ENCODE results near the gene XRCC3. TPM values are rescaled to one million over a fixed set of nuclear protein-coding genes. Genes with fewer than 3 reads are reported as not detected.

XRCC3 gene
- total and polyA plus RNA-seq, 2 donors (not counting 3 experiments of a cell fraction or from before 2014, with no cell fraction given), result 13.6 to 27.2 TPM

- no peak overlapping the region for H2AFZ ChIP-seq (ENCODE audit: low read depth, low read length)
- peak overlapping the region; percentile 23 for H3K4me2 ChIP-seq (ENCODE audit: insufficient read depth, low read length)
- H3K9ac ChIP-seq (replicated peaks; ENCODE audit: extremely low read depth, insufficient read depth, low read length), result peak overlapping the region; percentile 27
- dilution Hi-C loops (cut with MboI; ENCODE audit: extremely low pct_ligation_motif_present, low sequenced_read_pairs), result no loop called here
- intact Hi-C loops (cut with micrococcal nuclease), result loop anchor here (1.0 kb wide), 1 partner anchor 10 kb away; the partner anchor contains the start of genes XRCC3 and ZFYVE21
- H3K79me2 ChIP-seq (ENCODE audit: control insufficient read depth, insufficient read depth, low read length), result no peaks in the 10 kb centered on the region
- no peaks in the 10 kb centered on the region for H3K9me1 ChIP-seq (replicated peaks; ENCODE audit: control insufficient read depth, extremely low read depth, insufficient read depth, low read length)
- CTCF ChIA-PET, result interaction anchor here (0.8 to 3.1 kb wide), 6 partner anchors 10 to 209 kb away, joined by 3 to 10 read pairs (median 4); partner anchors contain the start of genes XRCC3 and ZFYVE21
- H3K27ac ChIP-seq (ENCODE audit: insufficient read depth, low read depth, low read length), result peak overlapping the region; percentile 77
- no peak overlapping the region for H3K4me3 ChIP-seq (replicated peaks in 1 of 3; ENCODE audit: insufficient read depth in 1 of 3, low read depth in 1 of 3, low read length in 3 of 3)
- BruUV-seq (replicated peaks), result no TSS peak
- peaks cover 35% of the 10 kb centered on the region for H3K4me1 ChIP-seq (ENCODE audit: control insufficient read depth, extremely low read depth, insufficient read depth, low read length)
- FAIRE-seq (peak; percentile 92), DNase-seq (ENCODE audit: low read depth, low spot score) (peak; percentile 86)
- no peaks in the 10 kb centered on the region for H4K20me1 ChIP-seq (replicated peaks; ENCODE audit: control insufficient read depth, extremely low read depth, insufficient read depth, low read length)
- peaks cover 0 to 16% of the 10 kb centered on the region in 2 experiments for H3K36me3 ChIP-seq (ENCODE audit: control insufficient read depth in 2 of 2, extremely low read depth in 1 of 2, insufficient read depth in 2 of 2, low read length in 2 of 2)
- H3K9me3 ChIP-seq (replicated peaks; ENCODE audit: control insufficient read depth, insufficient read depth, low read length), result no peaks in the 10 kb centered on the region
- TF ChIP-seq MYC (IDR thresholded peaks at IDR 0.05; ENCODE audit: low read depth, low read length) (no peak), JUN (IDR thresholded peaks at IDR 0.05; ENCODE audit: borderline replicate concordance, insufficient read depth, insufficient read length, low read depth) (no peak), EZH2 (IDR thresholded peaks at IDR 0.05; ENCODE audit: borderline replicate concordance, low read depth, low read length, severe bottlenecking) (no peak), CTCF (IDR thresholded peaks at IDR 0.05; ENCODE audit: extremely low read depth in 1 of 2, insufficient read depth in 1 of 2, low read depth in 1 of 2, low read length in 2 of 2) (no peak), GATA2 (IDR thresholded peaks at IDR 0.05; ENCODE audit: insufficient read depth, insufficient read length, low read depth, low read length) (no peak), POLR2AphosphoS5 (IDR thresholded peaks at IDR 0.05; ENCODE audit: insufficient read depth, low read depth, low read length) (no peak), MAX (IDR thresholded peaks at IDR 0.05; ENCODE audit: insufficient read depth, insufficient read length) (peak; percentile 8)
- no peaks in the 10 kb centered on the region for H3K27me3 ChIP-seq (ENCODE audit: control insufficient read depth in 2 of 2, insufficient read depth in 2 of 2, low read length in 2 of 2)
- POLR2A ChIA-PET, result no interaction called here
These were observed 10.1 kb downstream of the XRCC3 start for GRCh38 chr14:103705118-103705503.

Measured in endothelial cell of umbilical vein (primary cell).